SK-N-SH (cell line): ENCODE data around the gene FGGY. TPM values are rescaled to one million over a fixed set of nuclear protein-coding genes. Genes with fewer than 3 reads are reported as not detected.

Experiments
- CTCF ChIA-PET: fragments of 300-600, 350-600 bp; formaldehyde crosslinking; extraction: SDS; loops from one replicate; lab custom pipeline; 2021; lab: Yijun Ruan, JAX
- POLR2A ChIA-PET: fragments of 350-600 bp; sonication (Branson Sonifier 250); formaldehyde crosslinking; extraction: SDS; loops from one replicate; lab custom pipeline; 2020; ENCODE audit warnings: antibody characterized with exemption, inconsistent platforms; lab: Yijun Ruan, JAX
- DNase-seq: peaks from one replicate; pipeline ENCODE4 v3.0.0; 2012
- H2AFZ ChIP-seq: fragments of 200-600 bp; sonication (generic); 2 replicates; pipeline ENCODE4 v1.8.1; 2016; ENCODE audit warnings: antibody characterized with exemption, mild to moderate bottlenecking, low read depth
- H3F3A ChIP-seq: fragments of 200-600 bp; sonication (generic); replicated peaks from 2 replicates; pipeline ENCODE3; 2016; ENCODE audit warnings: antibody characterized with exemption, mild to moderate bottlenecking; ENCODE audit not compliant: insufficient read depth
- H3K27ac ChIP-seq, 2 experiments: fragments of 200-500 bp in 1 of 2; fragments of 200-600 bp in 1 of 2; sonication (Bioruptor generic) in 1 of 2; sonication (generic), shearing (Covaris generic) in 1 of 2; 2 replicates each; pipeline versions ENCODE4 v1.5.1 to v1.6.1; 2014 to 2016; ENCODE audit warnings: low read depth in 2 of 2, inconsistent platforms in 1 of 2, low read length in 1 of 2, mild to moderate bottlenecking in 1 of 2, mixed read lengths in 1 of 2
- H3K27me3 ChIP-seq: fragments of 200-600 bp; sonication (generic), shearing (Covaris generic); 2 replicates; pipeline ENCODE4 v1.6.1; 2016; ENCODE audit warnings: mixed run types; ENCODE audit not compliant: insufficient read depth
- H3K36me3 ChIP-seq, 2 experiments: fragments of 200-500 bp in 1 of 2; fragments of 200-600 bp in 1 of 2; sonication (Bioruptor generic) in 1 of 2; sonication (generic) in 1 of 2; replicated peaks in 1 of 2; 2 replicates each; pipeline versions ENCODE3 to v1.5.1; 2014 to 2016; ENCODE audit warnings: low read length in 1 of 2, mild to moderate bottlenecking in 1 of 2; ENCODE audit not compliant: insufficient read depth in 2 of 2, control insufficient read depth in 1 of 2
- H3K4me1 ChIP-seq, 2 experiments: fragments of 200-500 bp in 1 of 2; fragments of 200-600 bp in 1 of 2; sonication (Bioruptor generic) in 1 of 2; sonication (generic), shearing (Covaris generic) in 1 of 2; 2 replicates each; pipeline versions ENCODE4 v1.5.1 to v1.6.1; 2014 to 2016; ENCODE audit warnings: low read depth in 1 of 2, low read length in 1 of 2, mixed run types in 1 of 2; ENCODE audit not compliant: insufficient read depth in 2 of 2, control insufficient read depth in 1 of 2
- H3K4me2 ChIP-seq: fragments of 200-600 bp; sonication (generic), shearing (Covaris generic); 2 replicates; pipeline ENCODE4 v1.6.1; 2017; ENCODE audit warnings: mixed run types
- H3K4me3 ChIP-seq, 2 experiments: fragments of 200-500 bp in 1 of 2; fragments of 200-600 bp in 1 of 2; sonication (Bioruptor generic) in 1 of 2; sonication (generic), shearing (Covaris generic) in 1 of 2; 2 replicates each; pipeline versions ENCODE4 v1.5.1 to v1.8.1; 2014 to 2016; ENCODE audit warnings: low read depth in 2 of 2, inconsistent platforms in 1 of 2, low read length in 1 of 2, mild to moderate bottlenecking in 1 of 2, mixed read lengths in 1 of 2, moderate library complexity in 1 of 2
- H3K79me2 ChIP-seq: fragments of 200-600 bp; sonication (generic); 2 replicates; pipeline ENCODE4 v1.8.1; 2017; ENCODE audit warnings: mild to moderate bottlenecking; ENCODE audit not compliant: insufficient read depth
- H3K9ac ChIP-seq: fragments of 200-600 bp; sonication (generic); 2 replicates; pipeline ENCODE4 v1.6.1; 2017; ENCODE audit warnings: mixed run types
- H3K9me2 ChIP-seq: fragments of 200-600 bp; sonication (generic); 2 replicates; pipeline ENCODE4 v1.6.1; 2017; ENCODE audit warnings: mixed run types
- H3K9me3 ChIP-seq: fragments of 200-600 bp; sonication (generic); 2 replicates; pipeline ENCODE4 v1.6.1; 2017; ENCODE audit warnings: mixed run types, mild to moderate bottlenecking, moderate library complexity
- H4K20me1 ChIP-seq: fragments of 200-600 bp; sonication (generic); 2 replicates; pipeline ENCODE4 v1.6.1; 2017; ENCODE audit warnings: mild to moderate bottlenecking, mixed run types; ENCODE audit not compliant: insufficient read depth
- ELF1 ChIP-seq: IDR thresholded peaks from 2 replicates; pipeline ENCODE4 v1.4.0; 2012
- EP300 ChIP-seq, 2 experiments: IDR thresholded peaks; 2 replicates each; pipeline versions ENCODE4 v1.4.0 to v1.6.1; 2012; ENCODE audit warnings: borderline replicate concordance in 1 of 2, low read depth in 1 of 2, low read length in 1 of 2
- EZH2phosphoT487 ChIP-seq: fragments of 200-600 bp; sonication (generic); IDR thresholded peaks from 2 replicates; pipeline ENCODE4 v1.6.1; 2017; ENCODE audit warnings: low read depth, mixed run types, mild to moderate bottlenecking, antibody characterized with exemption, moderate library complexity, borderline replicate concordance
- FOSL2 ChIP-seq: IDR thresholded peaks from 2 replicates; pipeline ENCODE4 v1.4.0; 2012; ENCODE audit warnings: low read depth, mild to moderate bottlenecking, moderate library complexity, borderline replicate concordance
- FOXJ3 ChIP-seq: sonication (generic); formaldehyde crosslinking; IDR thresholded peaks from 2 replicates; pipeline ENCODE4 v1.5.1; 2020; ENCODE audit warnings: mild to moderate bottlenecking, missing genetic modification reagents
- GABPA ChIP-seq: IDR thresholded peaks from 2 replicates; pipeline ENCODE4 v1.4.0; 2012; ENCODE audit warnings: low read depth, mild to moderate bottlenecking
- MEF2A ChIP-seq: IDR thresholded peaks from 2 replicates; pipeline ENCODE4 v1.4.0; 2012; ENCODE audit warnings: low read depth, borderline replicate concordance
- MXI1 ChIP-seq: IDR thresholded peaks from 2 replicates; pipeline ENCODE4 v1.6.1; 2012; ENCODE audit warnings: mild to moderate bottlenecking, low read depth, low read length, improper control_type of control experiment
- NFIC ChIP-seq: IDR thresholded peaks from 2 replicates; pipeline ENCODE4 v1.4.0; 2012; ENCODE audit warnings: borderline replicate concordance
- POLR2AphosphoS5 ChIP-seq: IDR thresholded peaks from 2 replicates; pipeline ENCODE4 v1.6.1; 2012; ENCODE audit warnings: low read depth, low read length
- RCOR1 ChIP-seq: fragments of 150-350 bp; IDR thresholded peaks from 2 replicates; pipeline ENCODE4 v1.6.1; 2017; ENCODE audit warnings: antibody characterized with exemption, low read length
- SIN3A ChIP-seq: IDR thresholded peaks from 2 replicates; pipeline ENCODE4 v1.6.1; 2012; ENCODE audit warnings: low read depth, mild to moderate bottlenecking, low read length, moderate library complexity, borderline replicate concordance
- SMC3 ChIP-seq: IDR thresholded peaks from 2 replicates; pipeline ENCODE4 v1.6.1; 2012; ENCODE audit warnings: low read depth, low read length, improper control_type of control experiment
- TCF12 ChIP-seq: IDR thresholded peaks from 2 replicates; pipeline ENCODE4 v1.4.0; 2012
- USF2 ChIP-seq: fragments of 150-350 bp; IDR thresholded peaks from 2 replicates; pipeline ENCODE4 v1.6.1; 2017; ENCODE audit warnings: antibody characterized with exemption, low read length, low read depth, borderline replicate concordance
- WGBS: methylation state at CpG from one replicate; pipeline ENCODE4 v1.1.6; 2017; ENCODE audit warnings: low lambda C conversion rate; 5-methylcytosine and 5-hydroxymethylcytosine counted together
- polyA plus RNA-seq, 3 experiments: library from polyadenylated mRNA; depleted of rRNA; stranded (reverse); fragments of >200 nt; gene quantifications; 2 replicates each; pipeline ENCODE4 v1.2.3, GENCODE V29; 2012
- TF ChIP-seq, protein P1 (sequence below): IDR thresholded peaks from 2 replicates; pipeline ENCODE4 v1.4.0; 2012; ENCODE audit warnings: low read depth, borderline replicate concordance
- TF ChIP-seq, protein P2 (sequence below): fragments of 200-600 bp; sonication (generic); IDR thresholded peaks from 2 replicates; pipeline ENCODE4 v1.6.1; 2017; ENCODE audit warnings: antibody characterized with exemption, mild to moderate bottlenecking, moderate library complexity
- TF ChIP-seq, protein P3 (sequence below): IDR thresholded peaks from 2 replicates; pipeline ENCODE4 v1.4.0; 2012; ENCODE audit warnings: low read depth

FGGY gene
- polyA plus RNA-seq, 1 of the 3 experiments (the other 2 are of a cell fraction): 10.3 TPM

- no peak for DNase-seq
- no peak for TF ChIP-seq SIN3A
- no peak for TF ChIP-seq MXI1
- no peak for TF ChIP-seq FOXJ3 (CRISPR knock-in tag)
- TF ChIP-seq TCF12: peak; percentile 49; the same call in 1 of the 2 replicates
- no peak for TF ChIP-seq EZH2phosphoT487
- peak; percentile 21 for TF ChIP-seq NFIC
- TF ChIP-seq, all 33 proteins: peak for 2
- 74% methylated on average over 2 of the region's 2 CpGs for WGBS
These were observed 277.2 kb downstream of the FGGY start for GRCh38 chr1:59574085-59574484.

DNA sequence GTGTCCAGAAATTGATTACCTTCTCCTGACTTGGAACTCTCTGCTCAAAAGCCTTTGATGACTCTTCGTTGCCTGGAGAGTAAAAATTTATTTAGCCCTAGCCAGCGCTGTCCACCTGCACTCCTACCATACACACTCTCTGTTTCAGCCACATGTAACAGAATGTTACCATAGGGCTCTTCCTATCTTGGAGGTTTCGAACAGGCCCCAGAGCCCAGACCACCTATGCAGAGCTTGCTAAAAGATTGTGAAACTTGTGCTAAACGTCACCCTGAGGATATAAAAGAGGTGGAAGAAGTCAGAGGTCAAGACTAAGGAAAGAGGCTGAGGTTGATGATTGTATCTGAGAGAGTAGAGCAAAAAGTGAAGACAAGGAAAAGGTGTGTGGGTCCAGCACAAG lies 280.9 kb downstream of the FGGY start:
- Histone ChIP-seq H3K4me1 (no peaks in the 10 kb centered on the region), H3F3A (peaks cover 3% of the 10 kb centered on the region), H3K27ac (no peak overlapping the region), H3K4me3 (no peak overlapping the region), H3K27me3 (no peaks in the 10 kb centered on the region), H3K9me2 (no peaks in the 10 kb centered on the region), H3K4me2 (no peak overlapping the region), H3K36me3 (no peaks in the 10 kb centered on the region), H4K20me1 (no peaks in the 10 kb centered on the region), H2AFZ (no peak overlapping the region), H3K79me2 (no peaks in the 10 kb centered on the region), H3K9ac (no peak overlapping the region), H3K9me3 (no peaks in the 10 kb centered on the region)
- 79% methylated on average over 4 of the region's 4 CpGs for WGBS
- CTCF ChIA-PET: no interaction called here
- POLR2A ChIA-PET: no interaction called here
- TF ChIP-seq, protein P1, sequence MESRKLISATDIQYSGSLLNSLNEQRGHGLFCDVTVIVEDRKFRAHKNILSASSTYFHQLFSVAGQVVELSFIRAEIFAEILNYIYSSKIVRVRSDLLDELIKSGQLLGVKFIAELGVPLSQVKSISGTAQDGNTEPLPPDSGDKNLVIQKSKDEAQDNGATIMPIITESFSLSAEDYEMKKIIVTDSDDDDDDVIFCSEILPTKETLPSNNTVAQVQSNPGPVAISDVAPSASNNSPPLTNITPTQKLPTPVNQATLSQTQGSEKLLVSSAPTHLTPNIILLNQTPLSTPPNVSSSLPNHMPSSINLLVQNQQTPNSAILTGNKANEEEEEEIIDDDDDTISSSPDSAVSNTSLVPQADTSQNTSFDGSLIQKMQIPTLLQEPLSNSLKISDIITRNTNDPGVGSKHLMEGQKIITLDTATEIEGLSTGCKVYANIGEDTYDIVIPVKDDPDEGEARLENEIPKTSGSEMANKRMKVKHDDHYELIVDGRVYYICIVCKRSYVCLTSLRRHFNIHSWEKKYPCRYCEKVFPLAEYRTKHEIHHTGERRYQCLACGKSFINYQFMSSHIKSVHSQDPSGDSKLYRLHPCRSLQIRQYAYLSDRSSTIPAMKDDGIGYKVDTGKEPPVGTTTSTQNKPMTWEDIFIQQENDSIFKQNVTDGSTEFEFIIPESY: no peak
- TF ChIP-seq USF2 (no peak), ELF1 (no peak), EP300 (IDR thresholded peaks at IDR 0.05; ENCODE audit: borderline replicate concordance in 1 of 2, low read depth in 1 of 2, low read length in 1 of 2) (no peak), RCOR1 (no peak), SMC3 (no peak), POLR2AphosphoS5 (no peak), MEF2A (no peak), FOSL2 (no peak), GABPA (no peak)
- TF ChIP-seq, protein P2, sequence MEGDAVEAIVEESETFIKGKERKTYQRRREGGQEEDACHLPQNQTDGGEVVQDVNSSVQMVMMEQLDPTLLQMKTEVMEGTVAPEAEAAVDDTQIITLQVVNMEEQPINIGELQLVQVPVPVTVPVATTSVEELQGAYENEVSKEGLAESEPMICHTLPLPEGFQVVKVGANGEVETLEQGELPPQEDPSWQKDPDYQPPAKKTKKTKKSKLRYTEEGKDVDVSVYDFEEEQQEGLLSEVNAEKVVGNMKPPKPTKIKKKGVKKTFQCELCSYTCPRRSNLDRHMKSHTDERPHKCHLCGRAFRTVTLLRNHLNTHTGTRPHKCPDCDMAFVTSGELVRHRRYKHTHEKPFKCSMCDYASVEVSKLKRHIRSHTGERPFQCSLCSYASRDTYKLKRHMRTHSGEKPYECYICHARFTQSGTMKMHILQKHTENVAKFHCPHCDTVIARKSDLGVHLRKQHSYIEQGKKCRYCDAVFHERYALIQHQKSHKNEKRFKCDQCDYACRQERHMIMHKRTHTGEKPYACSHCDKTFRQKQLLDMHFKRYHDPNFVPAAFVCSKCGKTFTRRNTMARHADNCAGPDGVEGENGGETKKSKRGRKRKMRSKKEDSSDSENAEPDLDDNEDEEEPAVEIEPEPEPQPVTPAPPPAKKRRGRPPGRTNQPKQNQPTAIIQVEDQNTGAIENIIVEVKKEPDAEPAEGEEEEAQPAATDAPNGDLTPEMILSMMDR: no peak
- TF ChIP-seq, protein P3, sequence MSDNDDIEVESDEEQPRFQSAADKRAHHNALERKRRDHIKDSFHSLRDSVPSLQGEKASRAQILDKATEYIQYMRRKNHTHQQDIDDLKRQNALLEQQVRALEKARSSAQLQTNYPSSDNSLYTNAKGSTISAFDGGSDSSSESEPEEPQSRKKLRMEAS: no peak
- DNase-seq: no peak

More at GRCh38 chr1:59574085-59574484, 277.2 kb downstream of the FGGY start:
- Histone ChIP-seq H3K9ac (no peak overlapping the region), H3K36me3 (no peaks in the 10 kb centered on the region), H3F3A (peaks cover 3% of the 10 kb centered on the region), H3K79me2 (no peaks in the 10 kb centered on the region), H3K9me3 (no peaks in the 10 kb centered on the region), H3K4me1 (no peaks in the 10 kb centered on the region), H3K27ac (no peak overlapping the region), H2AFZ (no peak overlapping the region), H3K27me3 (no peaks in the 10 kb centered on the region), H3K4me2 (no peak overlapping the region), H3K4me3 (no peak overlapping the region), H3K9me2 (no peaks in the 10 kb centered on the region), H4K20me1 (no peaks in the 10 kb centered on the region)
- POLR2A ChIA-PET: no interaction called here
- CTCF ChIA-PET: no interaction called here
